KMS-11 (cell line): ENCODE measurements around the gene SLC16A6.
A peak's percentile ranks its signal among the peaks of the same experiment; 100 is the strongest.
"Not testable (repeated sequence)": the region's sequence is repeated elsewhere in the genome, so short reads cannot be mapped to it uniquely, and the experiment has no call there.

ENCODE experiments used
- H2AFZ ChIP-seq: fragments of 200-600 bp; sonication (generic); 2 replicates; pipeline ENCODE4 v1.6.1; 2016; ENCODE audit warnings: antibody characterized with exemption, mixed run types, low read depth
- H3K27ac ChIP-seq: fragments of 200-600 bp; sonication (generic); 2 replicates; pipeline ENCODE4 v1.6.1; 2016; ENCODE audit warnings: mild to moderate bottlenecking, mixed run types
- H3K27me3 ChIP-seq: fragments of 200-600 bp; sonication (generic); 2 replicates; pipeline ENCODE4 v1.6.1; 2017; ENCODE audit warnings: mild to moderate bottlenecking, low read depth, mixed run types, moderate library complexity; ENCODE audit not compliant: insufficient read depth
- H3K36me3 ChIP-seq: fragments of 200-600 bp; sonication (generic); 2 replicates; pipeline ENCODE4 v1.6.1; 2017; ENCODE audit warnings: mild to moderate bottlenecking, mixed run types; ENCODE audit not compliant: insufficient read depth
- H3K4me1 ChIP-seq: fragments of 200-600 bp; sonication (generic); 2 replicates; pipeline ENCODE4 v1.6.1; 2016; ENCODE audit warnings: mild to moderate bottlenecking, low read depth, mixed run types; ENCODE audit not compliant: poor library complexity, severe bottlenecking
- H3K4me2 ChIP-seq: fragments of 200-600 bp; sonication (generic); 2 replicates; pipeline ENCODE4 v1.7.0; 2016; ENCODE audit warnings: mild to moderate bottlenecking, mixed run types
- H3K4me3 ChIP-seq: fragments of 200-600 bp; sonication (generic); IDR thresholded peaks from 2 replicates; pipeline ENCODE4 v1.6.1; 2017; ENCODE audit warnings: low read depth, low read length, mixed read lengths; ENCODE audit not compliant: insufficient read depth
- H3K79me2 ChIP-seq: fragments of 200-600 bp; sonication (generic); 2 replicates; pipeline ENCODE4 v1.6.1; 2016; ENCODE audit warnings: low read depth, mixed run types; ENCODE audit not compliant: insufficient read depth
- H3K9ac ChIP-seq: fragments of 200-600 bp; sonication (generic); 2 replicates; pipeline ENCODE4 v1.6.1; 2016; ENCODE audit warnings: mild to moderate bottlenecking, mixed run types
- H4K20me1 ChIP-seq: fragments of 200-600 bp; sonication (generic); 2 replicates; pipeline ENCODE4 v1.6.1; 2016; ENCODE audit warnings: mild to moderate bottlenecking, mixed run types; ENCODE audit not compliant: insufficient read depth
- CTCF ChIP-seq: fragments of 200-600 bp; sonication (generic); conservative IDR thresholded peaks from 2 replicates; pipeline ENCODE4 v1.6.1; 2017; ENCODE audit warnings: low read depth, mild to moderate bottlenecking, antibody characterized with exemption, low read length, moderate library complexity, mixed read lengths

Gene SLC16A6

GRCh38 chr17:68288804-68289203 is 2.1 kb downstream of the SLC16A6 start:
- H4K20me1 ChIP-seq, result no peaks in the 10 kb centered on the region
- no peaks in the 10 kb centered on the region for H3K36me3 ChIP-seq
- H3K79me2 ChIP-seq, result no peaks in the 10 kb centered on the region; the same call in 1 of the 2 replicates
- H3K27ac ChIP-seq, result no peak overlapping the region
- no peak overlapping the region for H2AFZ ChIP-seq
- TF ChIP-seq CTCF, result 0 out of 2 replicates have a peak, but pooled peaks have one; percentile 14
- no peak overlapping the region for H3K4me2 ChIP-seq
- H3K27me3 ChIP-seq, result no peaks in the 10 kb centered on the region
- no peak overlapping the region for H3K4me3 ChIP-seq
- H3K9ac ChIP-seq, result no peak overlapping the region
- H3K4me1 ChIP-seq, result peaks cover 17% of the 10 kb centered on the region

- H3K4me2 ChIP-seq, result no peak overlapping the region
- no peak overlapping the region for H2AFZ ChIP-seq
- no peaks in the 10 kb centered on the region for H4K20me1 ChIP-seq
- H3K4me3 ChIP-seq, result no peak overlapping the region
- no peak overlapping the region for H3K27ac ChIP-seq
- H3K27me3 ChIP-seq, result no peaks in the 10 kb centered on the region
- H3K4me1 ChIP-seq, result peaks cover 13% of the 10 kb centered on the region
- no peak overlapping the region for H3K9ac ChIP-seq
- no peaks in the 10 kb centered on the region for H3K79me2 ChIP-seq
- no peaks in the 10 kb centered on the region for H3K36me3 ChIP-seq
- TF ChIP-seq CTCF, result no peak
Observed at GRCh38 chr17:68288375-68288774, 2.6 kb downstream of the SLC16A6 start.

GRCh38 chr17:68281965-68282364 is 9.0 kb downstream of the SLC16A6 start:
- H3K79me2 ChIP-seq, H2AFZ ChIP-seq, H3K36me3 ChIP-seq, H3K4me3 ChIP-seq, H4K20me1 ChIP-seq, H3K27ac ChIP-seq, H3K4me2 ChIP-seq, H3K27me3 ChIP-seq, H3K4me1 ChIP-seq, H3K9ac ChIP-seq: not testable (repeated sequence)

- H4K20me1 ChIP-seq, result no peaks in the 10 kb centered on the region
- TF ChIP-seq CTCF, result no peak
- H3K27ac ChIP-seq, result no peak overlapping the region
- H3K4me3 ChIP-seq, result no peak overlapping the region
- no peak overlapping the region for H3K9ac ChIP-seq
- no peaks in the 10 kb centered on the region for H3K79me2 ChIP-seq
- no peaks in the 10 kb centered on the region for H3K27me3 ChIP-seq
- H2AFZ ChIP-seq, result no peak overlapping the region
- no peak overlapping the region for H3K4me2 ChIP-seq
- H3K36me3 ChIP-seq, result no peaks in the 10 kb centered on the region
- H3K4me1 ChIP-seq, result no peaks in the 10 kb centered on the region
Observed at GRCh38 chr17:68277807-68278206, 13.1 kb downstream of the SLC16A6 start.

- H3K4me3 ChIP-seq, H2AFZ ChIP-seq, H3K36me3 ChIP-seq, H3K4me2 ChIP-seq, H3K4me1 ChIP-seq, H3K27ac ChIP-seq, H3K9ac ChIP-seq, H3K27me3 ChIP-seq, H3K79me2 ChIP-seq, H4K20me1 ChIP-seq: not testable (repeated sequence)
Observed at GRCh38 chr17:68276339-68276738, 14.6 kb downstream of the SLC16A6 start.
